Neuronal stem cell (in vitro differentiated cells): ENCODE results near the gene SDSL.
A peak's percentile ranks its signal among the peaks of the same experiment; 100 is the strongest.

Experiments used
- DNase-seq: peaks from one replicate; pipeline ENCODE4 v3.0.0-alpha.2; 2013; ENCODE audit warnings: low spot score
- H2AFZ ChIP-seq: one replicate; pipeline ENCODE4 v1.6.1; 2013; ENCODE audit warnings: mild to moderate bottlenecking, low read length, inconsistent platforms
- H2AK5ac ChIP-seq: 2 replicates; pipeline ENCODE4 v1.6.1; 2013; ENCODE audit warnings: low read depth, mild to moderate bottlenecking, inconsistent platforms, low read length, moderate library complexity, mixed read lengths
- H2BK120ac ChIP-seq: 2 replicates; pipeline ENCODE4 v1.6.1; 2013; ENCODE audit warnings: low read depth, mild to moderate bottlenecking, inconsistent platforms, low read length, moderate library complexity, mixed read lengths
- H2BK12ac ChIP-seq: one replicate; pipeline ENCODE4 v1.6.1; 2013; ENCODE audit warnings: low read length, inconsistent platforms
- H2BK15ac ChIP-seq: 2 replicates; pipeline ENCODE4 v1.6.1; 2013; ENCODE audit warnings: mild to moderate bottlenecking, low read length, inconsistent platforms, mixed read lengths
- H2BK5ac ChIP-seq: one replicate; pipeline ENCODE4 v1.6.1; 2013; ENCODE audit warnings: inconsistent platforms, mild to moderate bottlenecking, low read length, moderate library complexity
- H3K14ac ChIP-seq: one replicate; pipeline ENCODE4 v1.6.1; 2013; ENCODE audit warnings: low read length, inconsistent platforms
- H3K18ac ChIP-seq: 2 replicates; pipeline ENCODE4 v1.6.1; 2013; ENCODE audit warnings: low read length, inconsistent platforms
- H3K23ac ChIP-seq: 2 replicates; pipeline ENCODE4 v1.6.1; 2013; ENCODE audit warnings: low read depth, mild to moderate bottlenecking, mixed read lengths, low read length, inconsistent platforms; ENCODE audit not compliant: poor library complexity
- H3K27ac ChIP-seq: replicated peaks from 3 replicates; pipeline ENCODE4 v1.5.1; 2013; ENCODE audit warnings: low read length, inconsistent platforms
- H3K27me3 ChIP-seq, 3 experiments: 2 replicates each; pipeline ENCODE4 v1.6.1; 2013; ENCODE audit warnings: low read length in 3 of 3, mild to moderate bottlenecking in 2 of 3, inconsistent platforms in 1 of 3, low read depth in 1 of 3, mixed read lengths in 1 of 3, moderate library complexity in 1 of 3; ENCODE audit not compliant: control insufficient read depth in 3 of 3, insufficient read depth in 3 of 3
- H3K36me3 ChIP-seq, 2 donors: replicated peaks in 1 of 2; 2 replicates each; pipeline ENCODE4 v1.6.1; 2013; ENCODE audit warnings: low read length in 2 of 2; ENCODE audit not compliant: control insufficient read depth in 2 of 2, insufficient read depth in 2 of 2
- H3K4ac ChIP-seq: 2 replicates; pipeline ENCODE4 v1.6.1; 2013; ENCODE audit warnings: inconsistent platforms, mild to moderate bottlenecking, low read length, moderate library complexity
- H3K4me1 ChIP-seq, 2 donors: 1 replicate in 1 of 2; 2 replicates in 1 of 2; pipeline ENCODE4 v1.6.1; 2013; ENCODE audit warnings: low read length in 2 of 2, low read depth in 1 of 2; ENCODE audit not compliant: control insufficient read depth in 2 of 2, insufficient read depth in 1 of 2
- H3K4me2 ChIP-seq: one replicate; pipeline ENCODE4 v1.6.1; 2013; ENCODE audit warnings: mild to moderate bottlenecking, low read length, inconsistent platforms; ENCODE audit not compliant: insufficient read depth, poor library complexity, severe bottlenecking
- H3K4me3 ChIP-seq, 2 donors: 2 replicates each; pipeline ENCODE4 v1.5.1; 2013; ENCODE audit warnings: low read length in 2 of 2, mild to moderate bottlenecking in 2 of 2, inconsistent platforms in 1 of 2, moderate library complexity in 1 of 2
- H3K79me1 ChIP-seq: one replicate; pipeline ENCODE4 v1.6.1; 2013; ENCODE audit warnings: low read depth, mild to moderate bottlenecking, inconsistent platforms, low read length, moderate library complexity
- H3K9ac ChIP-seq: one replicate; pipeline ENCODE4 v1.6.1; 2013; ENCODE audit warnings: mild to moderate bottlenecking, low read depth, low read length, inconsistent platforms; ENCODE audit not compliant: poor library complexity
- H3K9me3 ChIP-seq, 2 donors: replicated peaks in 1 of 2; 2 replicates each; pipeline versions ENCODE3 to v1.6.1; 2013; ENCODE audit warnings: low read length in 2 of 2, mild to moderate bottlenecking in 2 of 2, inconsistent platforms in 1 of 2, low read depth in 1 of 2, mixed read lengths in 1 of 2, moderate library complexity in 1 of 2; ENCODE audit not compliant: control insufficient read depth in 2 of 2, insufficient read depth in 1 of 2
- H4K8ac ChIP-seq: one replicate; pipeline ENCODE4 v1.6.1; 2013; ENCODE audit warnings: low read depth, mild to moderate bottlenecking, inconsistent platforms, low read length, moderate library complexity
- H4K91ac ChIP-seq: one replicate; pipeline ENCODE4 v1.6.1; 2013; ENCODE audit warnings: low read length, low read depth, mild to moderate bottlenecking, inconsistent platforms; ENCODE audit not compliant: poor library complexity
- WGBS, 2 donors: extraction: QIAGEN DNeasy Blood & Tissue Kit; methylation state at CpG; one replicate each; pipeline ENCODE4 v1.1.7; 2013; ENCODE audit warnings: missing lambda C conversion rate in 2 of 2, mixed read lengths in 1 of 2; ENCODE audit not compliant: insufficient read length in 2 of 2, insufficient replicate concordance in 1 of 2; ENCODE audit errors: extremely low coverage in 2 of 2; 5-methylcytosine and 5-hydroxymethylcytosine counted together

The SDSL gene

GRCh38 chr12:113464852-113465719 is 42.9 kb downstream of the SDSL start:
- Histone ChIP-seq H2BK5ac (no peak overlapping the region), H3K4me3 (no peak overlapping the region), H2BK15ac (no peak overlapping the region), H2BK12ac (no peak overlapping the region), H3K79me1 (peaks cover 7% of the 10 kb centered on the region), H3K27me3 (peaks cover 8 to 88% (median 50%) of the 10 kb centered on the region in 3 experiments), H3K4me2 (peak overlapping the region; percentile 85), H3K9ac (peak overlapping the region; percentile 46), H3K36me3 (peaks cover 0 to 8% of the 10 kb centered on the region in 2 donors), H3K14ac (no peak overlapping the region), H3K27ac (no peak overlapping the region), H3K18ac (peak overlapping the region; percentile 91), H2BK120ac (peak overlapping the region; percentile 43), H4K8ac (no peak overlapping the region), H4K91ac (no peak overlapping the region), H3K4ac (no peak overlapping the region), H3K23ac (no peak overlapping the region), H2AFZ (peak overlapping the region; percentile 58), H3K9me3 (peaks cover 0 to 5% of the 10 kb centered on the region in 2 donors), H2AK5ac (peak overlapping the region; percentile 98), H3K4me1 (peaks cover 18 to 45% of the 10 kb centered on the region in 2 donors)
- peak; percentile 80 for DNase-seq
- WGBS, 2 donors, result no CpG with 5 or more reads among the region's 64 CpGs

- Histone ChIP-seq H3K14ac (no peak overlapping the region), H3K4me2 (peak overlapping the region; percentile 85), H2AFZ (no peak overlapping the region), H2BK5ac (no peak overlapping the region), H3K36me3 (peaks cover 0 to 8% of the 10 kb centered on the region in 2 donors), H3K9ac (no peak overlapping the region), H4K91ac (no peak overlapping the region), H3K4me3 (no peak overlapping the region), H3K27ac (no peak overlapping the region), H3K23ac (no peak overlapping the region), H4K8ac (no peak overlapping the region), H3K79me1 (peaks cover 7% of the 10 kb centered on the region), H2AK5ac (peak overlapping the region; percentile 68), H3K4me1 (peaks cover 20 to 48% of the 10 kb centered on the region in 2 donors), H2BK12ac (no peak overlapping the region), H2BK15ac (peak overlapping the region; percentile 3), H2BK120ac (no peak overlapping the region), H3K27me3 (peaks cover 8 to 91% (median 54%) of the 10 kb centered on the region in 3 experiments), H3K4ac (no peak overlapping the region), H3K18ac (peak overlapping the region; percentile 64), H3K9me3 (peaks cover 0 to 5% of the 10 kb centered on the region in 2 donors)
- peak; percentile 21 for DNase-seq
- WGBS, 2 donors, result no CpG with 5 or more reads among the region's 13 CpGs
Observed at GRCh38 chr12:113465808-113466453, 43.8 kb downstream of the SDSL start.

GRCh38 chr12:113466454-113467141 is 44.4 kb downstream of the SDSL start:
- Histone ChIP-seq H3K27me3 (peaks cover 8 to 93% (median 55%) of the 10 kb centered on the region in 3 experiments), H2AFZ (no peak overlapping the region), H2BK5ac (peak overlapping the region; percentile 68), H3K23ac (peak overlapping the region; percentile 92), H3K18ac (peak overlapping the region; percentile 87), H3K9me3 (peaks cover 0 to 5% of the 10 kb centered on the region in 2 donors), H3K4ac (no peak overlapping the region), H4K91ac (no peak overlapping the region), H3K36me3 (peaks cover 0 to 8% of the 10 kb centered on the region in 2 donors), H3K4me1 (peaks cover 20 to 48% of the 10 kb centered on the region in 2 donors), H2BK12ac (peak overlapping the region; percentile 48), H2AK5ac (peak overlapping the region; percentile 36), H3K9ac (peak overlapping the region; percentile 46), H3K14ac (no peak overlapping the region), H3K79me1 (peaks cover 13% of the 10 kb centered on the region), H4K8ac (no peak overlapping the region), H3K4me3 (peak overlapping the region in 1 of 2 donors; percentile 64), H3K4me2 (no peak overlapping the region), H3K27ac (no peak overlapping the region), H2BK15ac (peak overlapping the region; percentile 84), H2BK120ac (peak overlapping the region; percentile 38)
- no peak for DNase-seq
- no CpG with 5 or more reads among the region's 26 CpGs for WGBS, 2 donors
